ENCODE measurements around the gene CORO2B. TPM values are rescaled to one million over a fixed set of nuclear protein-coding genes. Genes with fewer than 3 reads are reported as not detected.
"Not testable (repeated sequence)": the region's sequence is repeated elsewhere in the genome, so short reads cannot be mapped to it uniquely, and the experiment has no call there.

CORO2B gene
- polyA plus RNA-seq, 1 donor: 5.4 TPM

DNA sequence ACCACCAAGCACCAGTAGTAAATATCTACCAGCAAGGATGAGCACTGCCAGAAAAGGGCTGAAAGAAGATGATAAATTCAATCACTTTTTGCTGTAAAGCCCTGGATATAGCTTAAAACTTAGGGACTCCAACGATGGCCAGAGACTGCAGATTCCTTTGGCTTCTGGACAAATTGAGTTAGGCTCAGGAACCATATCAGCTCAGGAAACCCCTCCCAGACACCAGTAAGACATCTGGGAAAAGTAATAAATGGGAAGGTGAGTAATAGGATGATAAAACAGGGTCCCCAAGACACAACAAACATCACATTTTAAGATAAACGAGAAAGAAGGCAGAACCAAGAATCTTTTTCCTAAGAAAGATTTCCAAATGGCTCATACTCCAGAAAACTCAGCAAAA is 176.9 kb downstream of the CORO2B start:
- no peaks in the 10 kb centered on the region for H3K9me3 ChIP-seq (ENCODE audit: control insufficient read depth, low read depth, low read length)
- H3K27ac ChIP-seq (ENCODE audit: low read length): no peak overlapping the region
- no peaks in the 10 kb centered on the region for H3K36me3 ChIP-seq (ENCODE audit: control insufficient read depth, insufficient read depth, low read length)
- 18% methylated on average over 1 of the region's 2 CpGs for WGBS (ENCODE audit: insufficient coverage, low lambda C conversion rate)
- peaks cover 3% of the 10 kb centered on the region for H3K27me3 ChIP-seq (ENCODE audit: control insufficient read depth, insufficient read depth, low read length)
- no peaks in the 10 kb centered on the region for H3K4me1 ChIP-seq (ENCODE audit: control insufficient read depth, insufficient read depth, low read length)
- no peak overlapping the region for H3K4me3 ChIP-seq (ENCODE audit: low read length)
- no peak for DNase-seq

DNA sequence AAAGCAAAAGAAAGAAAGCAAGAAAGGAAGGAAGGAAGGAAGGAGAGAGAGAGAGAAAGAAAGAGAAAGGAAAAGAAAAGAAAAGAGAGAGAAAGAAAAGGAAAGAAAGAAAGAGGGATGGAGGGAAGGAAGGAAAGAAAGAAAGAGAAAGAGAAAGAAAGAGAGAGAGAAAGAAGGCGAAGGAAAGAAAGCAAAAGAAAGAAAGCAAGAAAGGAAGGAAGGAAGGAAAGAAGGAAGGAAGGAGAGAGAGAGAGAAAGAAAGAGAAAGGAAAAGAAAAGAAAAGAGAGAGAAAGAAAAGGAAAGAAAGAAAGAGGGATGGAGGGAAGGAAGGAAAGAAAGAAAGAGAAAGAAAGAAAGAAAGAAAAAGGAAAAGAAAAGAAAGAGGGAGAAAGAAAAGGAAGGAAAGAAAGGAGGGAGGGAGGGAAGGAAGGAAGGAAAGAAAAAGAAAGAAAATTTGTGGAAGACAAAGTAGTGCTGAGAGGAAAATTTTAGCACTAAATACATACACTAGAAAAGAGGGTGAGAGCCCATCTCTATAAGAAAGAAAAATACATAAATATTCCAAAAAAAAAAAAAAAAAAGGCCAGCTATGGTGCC is 181.3 kb downstream of the CORO2B start:
- not testable (repeated sequence) for DNase-seq; H3K4me1 ChIP-seq (ENCODE audit: control insufficient read depth, insufficient read depth, low read length); H3K36me3 ChIP-seq (ENCODE audit: control insufficient read depth, insufficient read depth, low read length); H3K27me3 ChIP-seq (ENCODE audit: control insufficient read depth, insufficient read depth, low read length); H3K9me3 ChIP-seq (ENCODE audit: control insufficient read depth, low read depth, low read length); H3K4me3 ChIP-seq (ENCODE audit: low read length); H3K27ac ChIP-seq (ENCODE audit: low read length)
- WGBS (ENCODE audit: insufficient coverage, low lambda C conversion rate): 97% methylated on average over 1 of the region's 1 CpG

DNA sequence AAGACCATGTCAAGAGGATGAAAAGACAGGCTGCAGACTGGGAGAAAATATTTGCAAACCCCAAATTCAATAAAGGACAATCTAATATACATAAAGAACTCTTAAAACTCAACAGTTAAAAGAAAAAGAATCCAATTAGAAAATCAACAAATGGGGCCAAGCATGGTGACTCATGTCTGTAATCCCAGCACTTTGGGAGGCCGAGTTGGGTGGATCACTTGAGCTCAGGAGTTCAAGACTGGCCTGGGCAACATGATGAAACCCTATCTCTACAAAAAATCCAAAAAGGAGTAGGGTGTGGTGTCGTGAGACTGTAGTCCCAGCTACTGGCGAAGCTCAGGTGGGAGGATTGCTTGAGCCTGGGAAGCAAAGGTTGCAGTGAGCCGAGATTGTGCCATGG is 184.3 kb downstream of the CORO2B start:
- H3K27me3 ChIP-seq (ENCODE audit: control insufficient read depth, insufficient read depth, low read length): no peaks in the 10 kb centered on the region
- H3K27ac ChIP-seq (ENCODE audit: low read length): no peak overlapping the region
- no peak for DNase-seq
- H3K9me3 ChIP-seq (ENCODE audit: control insufficient read depth, low read depth, low read length): no peaks in the 10 kb centered on the region
- 78% methylated on average over 3 of the region's 4 CpGs for WGBS (ENCODE audit: insufficient coverage, low lambda C conversion rate)
- no peaks in the 10 kb centered on the region for H3K4me1 ChIP-seq (ENCODE audit: control insufficient read depth, insufficient read depth, low read length)
- H3K36me3 ChIP-seq (ENCODE audit: control insufficient read depth, insufficient read depth, low read length): no peaks in the 10 kb centered on the region
- no peak overlapping the region for H3K4me3 ChIP-seq (ENCODE audit: low read length)

DNA sequence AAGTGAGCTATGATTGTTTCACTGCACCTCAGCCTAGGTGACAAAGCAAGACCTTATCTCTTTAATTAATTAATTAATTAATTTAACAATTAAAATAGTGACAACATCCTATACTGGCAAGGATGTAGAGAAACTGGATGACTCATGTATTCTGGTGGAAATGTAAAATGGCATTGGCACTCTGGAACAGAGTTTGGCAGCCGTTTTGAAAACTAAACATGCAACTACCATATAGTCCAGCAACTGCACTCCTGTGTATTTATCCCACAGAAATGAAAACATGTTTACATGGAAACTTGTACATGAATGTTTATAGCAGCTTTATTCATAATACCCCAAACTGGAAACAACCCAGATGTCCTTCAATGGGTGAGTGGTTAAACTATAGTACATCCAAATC is 185.3 kb downstream of the CORO2B start:
- no peaks in the 10 kb centered on the region for H3K36me3 ChIP-seq (ENCODE audit: control insufficient read depth, insufficient read depth, low read length)
- WGBS (ENCODE audit: insufficient coverage, low lambda C conversion rate): no CpG with 5 or more reads among the region's 1 CpG
- no peaks in the 10 kb centered on the region for H3K27me3 ChIP-seq (ENCODE audit: control insufficient read depth, insufficient read depth, low read length)
- H3K4me1 ChIP-seq (ENCODE audit: control insufficient read depth, insufficient read depth, low read length): no peaks in the 10 kb centered on the region
- no peak overlapping the region for H3K27ac ChIP-seq (ENCODE audit: low read length)
- H3K9me3 ChIP-seq (ENCODE audit: control insufficient read depth, low read depth, low read length): no peaks in the 10 kb centered on the region
- no peak for DNase-seq
- H3K4me3 ChIP-seq (ENCODE audit: low read length): no peak overlapping the region

DNA sequence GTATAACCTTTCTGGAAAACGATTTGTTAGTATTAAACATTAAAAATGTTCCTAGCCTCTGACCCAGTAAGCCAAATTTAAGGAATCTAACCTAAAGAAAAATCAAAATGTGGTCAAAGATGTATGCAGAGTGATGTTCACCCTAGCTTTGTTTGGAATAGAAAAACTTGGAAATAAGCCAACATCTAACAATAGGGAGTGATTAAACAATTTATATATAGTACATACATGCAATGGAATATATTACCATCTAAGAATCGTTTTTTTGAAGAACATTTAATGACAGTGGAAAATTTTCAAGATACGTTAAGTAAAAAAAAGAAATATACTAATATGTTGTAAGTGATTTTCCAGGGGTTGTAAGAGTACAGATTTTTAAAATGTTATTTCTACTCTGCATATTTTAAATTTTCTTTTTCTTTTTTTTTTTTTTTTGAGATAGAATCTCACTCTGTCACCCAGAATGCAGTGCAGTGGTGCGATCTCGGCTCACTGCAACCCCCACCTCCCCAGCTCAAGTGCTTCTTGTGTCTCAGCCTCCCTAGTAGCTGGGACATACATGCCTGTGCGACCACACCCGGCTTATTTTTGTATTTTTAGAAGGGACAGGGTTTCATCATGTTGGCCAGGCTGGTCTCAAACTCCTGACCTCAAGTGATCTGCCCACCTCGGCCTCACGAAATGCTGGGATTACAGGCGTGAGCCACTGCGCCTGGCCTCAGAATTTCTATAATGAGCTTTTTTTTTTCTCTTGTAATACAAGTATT is 187.0 kb downstream of the CORO2B start:
- Histone ChIP-seq H3K9me3 (ENCODE audit: control insufficient read depth, low read depth, low read length) (no peaks in the 10 kb centered on the region), H3K4me1 (ENCODE audit: control insufficient read depth, insufficient read depth, low read length) (no peaks in the 10 kb centered on the region), H3K4me3 (ENCODE audit: low read length) (no peak overlapping the region), H3K27ac (ENCODE audit: low read length) (no peak overlapping the region), H3K36me3 (ENCODE audit: control insufficient read depth, insufficient read depth, low read length) (no peaks in the 10 kb centered on the region), H3K27me3 (ENCODE audit: control insufficient read depth, insufficient read depth, low read length) (no peaks in the 10 kb centered on the region)
- WGBS (ENCODE audit: insufficient coverage, low lambda C conversion rate): 70% methylated on average over 3 of the region's 11 CpGs
- no peak for DNase-seq

DNA sequence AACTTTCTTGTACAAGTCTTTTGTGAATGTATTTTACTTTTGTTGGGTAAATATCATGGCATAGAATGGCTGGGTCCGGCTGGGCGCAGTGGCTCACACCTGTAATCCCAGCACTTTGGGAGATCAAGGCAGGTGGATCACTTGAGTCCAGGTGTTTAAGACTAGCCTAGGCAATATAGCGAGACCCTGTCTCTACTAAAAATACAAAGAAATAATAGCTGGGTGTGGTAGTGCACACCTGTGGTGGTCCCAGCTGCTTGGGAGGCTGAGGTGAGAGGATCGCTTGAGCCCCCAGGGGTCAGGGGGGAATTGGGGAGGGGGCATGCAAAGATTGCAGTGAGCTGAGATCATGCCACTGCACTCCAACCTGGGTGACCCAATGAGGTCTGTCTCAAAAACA is 189.0 kb downstream of the CORO2B start:
- Histone ChIP-seq H3K4me3 (ENCODE audit: low read length) (no peak overlapping the region), H3K9me3 (ENCODE audit: control insufficient read depth, low read depth, low read length) (no peaks in the 10 kb centered on the region), H3K4me1 (ENCODE audit: control insufficient read depth, insufficient read depth, low read length) (no peaks in the 10 kb centered on the region), H3K27me3 (ENCODE audit: control insufficient read depth, insufficient read depth, low read length) (no peaks in the 10 kb centered on the region), H3K27ac (ENCODE audit: low read length) (no peak overlapping the region), H3K36me3 (ENCODE audit: control insufficient read depth, insufficient read depth, low read length) (no peaks in the 10 kb centered on the region)
- WGBS (ENCODE audit: insufficient coverage, low lambda C conversion rate): no CpG with 5 or more reads among the region's 4 CpGs
- DNase-seq: no peak

DNA sequence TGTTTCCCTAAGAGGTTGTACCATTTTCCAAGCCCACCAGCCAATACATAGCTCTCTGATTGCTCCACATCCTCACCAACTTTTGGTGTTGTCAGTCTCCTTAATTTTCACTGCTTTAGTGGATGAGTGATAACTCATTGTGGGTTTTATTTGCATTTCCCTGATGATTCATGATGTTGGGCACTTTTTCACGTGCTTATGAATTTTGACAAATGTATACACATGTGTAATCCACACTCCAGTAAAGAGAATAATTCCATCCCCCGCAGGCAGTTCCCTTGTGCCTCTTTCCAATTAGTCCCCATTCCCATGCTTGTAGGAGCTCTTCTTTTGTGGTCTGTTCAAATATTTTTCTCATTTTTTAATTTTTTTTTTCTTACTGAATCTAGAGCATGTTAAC is 189.5 kb downstream of the CORO2B start:
- no peak for DNase-seq
- Histone ChIP-seq H3K27ac (ENCODE audit: low read length) (no peak overlapping the region), H3K9me3 (ENCODE audit: control insufficient read depth, low read depth, low read length) (no peaks in the 10 kb centered on the region), H3K27me3 (ENCODE audit: control insufficient read depth, insufficient read depth, low read length) (no peaks in the 10 kb centered on the region), H3K4me3 (ENCODE audit: low read length) (no peak overlapping the region), H3K36me3 (ENCODE audit: control insufficient read depth, insufficient read depth, low read length) (no peaks in the 10 kb centered on the region), H3K4me1 (ENCODE audit: control insufficient read depth, insufficient read depth, low read length) (no peaks in the 10 kb centered on the region)
- WGBS (ENCODE audit: insufficient coverage, low lambda C conversion rate): 40% methylated on average over 1 of the region's 2 CpGs

DNA sequence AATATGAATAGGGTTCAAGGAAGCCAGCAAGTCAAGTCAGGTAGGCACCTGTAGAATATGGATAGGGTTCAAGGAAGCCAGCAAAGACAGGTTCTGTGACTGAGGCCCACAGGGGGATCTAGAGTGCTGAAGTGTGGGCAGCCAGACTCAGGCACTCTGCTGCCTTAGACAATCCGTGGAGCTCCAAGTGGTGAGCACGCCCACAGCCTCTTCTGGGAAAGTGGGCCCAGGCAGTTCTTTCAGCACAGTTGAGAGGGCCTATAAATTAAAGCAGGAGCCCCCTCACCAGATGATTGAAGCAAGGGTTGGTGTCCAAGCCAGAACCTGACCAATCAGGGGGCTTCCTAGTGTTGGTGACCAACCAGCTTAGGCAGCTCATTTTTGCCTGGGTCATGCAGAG is 190.9 kb downstream of the CORO2B start:
- no peak overlapping the region for H3K4me3 ChIP-seq (ENCODE audit: low read length)
- H3K36me3 ChIP-seq (ENCODE audit: control insufficient read depth, insufficient read depth, low read length): no peaks in the 10 kb centered on the region
- H3K9me3 ChIP-seq (ENCODE audit: control insufficient read depth, low read depth, low read length): no peaks in the 10 kb centered on the region
- no peaks in the 10 kb centered on the region for H3K4me1 ChIP-seq (ENCODE audit: control insufficient read depth, insufficient read depth, low read length)
- DNase-seq: no peak
- no CpG with 5 or more reads among the region's 2 CpGs for WGBS (ENCODE audit: insufficient coverage, low lambda C conversion rate)
- no peak overlapping the region for H3K27ac ChIP-seq (ENCODE audit: low read length)
- no peaks in the 10 kb centered on the region for H3K27me3 ChIP-seq (ENCODE audit: control insufficient read depth, insufficient read depth, low read length)

GRCh38 chr15:68770216-68770615 is 191.4 kb downstream of the CORO2B start:
- DNase-seq: no peak
- H3K4me1 ChIP-seq (ENCODE audit: control insufficient read depth, insufficient read depth, low read length): no peaks in the 10 kb centered on the region
- H3K36me3 ChIP-seq (ENCODE audit: control insufficient read depth, insufficient read depth, low read length): no peaks in the 10 kb centered on the region
- no peaks in the 10 kb centered on the region for H3K27me3 ChIP-seq (ENCODE audit: control insufficient read depth, insufficient read depth, low read length)
- H3K4me3 ChIP-seq (ENCODE audit: low read length): no peak overlapping the region
- H3K9me3 ChIP-seq (ENCODE audit: control insufficient read depth, low read depth, low read length): no peaks in the 10 kb centered on the region
- H3K27ac ChIP-seq (ENCODE audit: low read length): no peak overlapping the region

DNA sequence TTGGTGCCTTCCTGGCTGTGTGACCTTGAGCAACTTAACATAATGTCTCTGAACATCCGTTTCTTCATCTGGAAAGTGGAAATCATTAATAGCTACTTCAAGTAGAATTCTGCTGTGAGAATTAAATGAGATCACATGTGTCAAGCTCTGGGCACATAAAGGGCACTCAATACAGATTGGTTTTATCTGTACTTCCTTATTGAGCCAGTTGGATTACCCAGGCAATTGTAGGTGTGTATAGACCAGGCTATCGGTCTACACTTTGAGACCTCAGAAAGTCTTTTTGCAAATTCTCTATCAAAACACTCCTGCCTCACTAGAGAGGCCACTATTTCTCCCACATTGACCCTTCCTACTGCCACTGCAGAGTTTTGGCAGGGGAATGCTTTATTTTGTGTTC is 194.2 kb downstream of the CORO2B start:
- no peaks in the 10 kb centered on the region for H3K27me3 ChIP-seq (ENCODE audit: control insufficient read depth, insufficient read depth, low read length)
- peaks cover 5% of the 10 kb centered on the region for H3K36me3 ChIP-seq (ENCODE audit: control insufficient read depth, insufficient read depth, low read length)
- H3K4me1 ChIP-seq (ENCODE audit: control insufficient read depth, insufficient read depth, low read length): no peaks in the 10 kb centered on the region
- H3K27ac ChIP-seq (ENCODE audit: low read length): no peak overlapping the region
- H3K4me3 ChIP-seq (ENCODE audit: low read length): no peak overlapping the region
- H3K9me3 ChIP-seq (ENCODE audit: control insufficient read depth, low read depth, low read length): no peaks in the 10 kb centered on the region
- DNase-seq: no peak
- no CpG with 5 or more reads among the region's 2 CpGs for WGBS (ENCODE audit: insufficient coverage, low lambda C conversion rate)

DNA sequence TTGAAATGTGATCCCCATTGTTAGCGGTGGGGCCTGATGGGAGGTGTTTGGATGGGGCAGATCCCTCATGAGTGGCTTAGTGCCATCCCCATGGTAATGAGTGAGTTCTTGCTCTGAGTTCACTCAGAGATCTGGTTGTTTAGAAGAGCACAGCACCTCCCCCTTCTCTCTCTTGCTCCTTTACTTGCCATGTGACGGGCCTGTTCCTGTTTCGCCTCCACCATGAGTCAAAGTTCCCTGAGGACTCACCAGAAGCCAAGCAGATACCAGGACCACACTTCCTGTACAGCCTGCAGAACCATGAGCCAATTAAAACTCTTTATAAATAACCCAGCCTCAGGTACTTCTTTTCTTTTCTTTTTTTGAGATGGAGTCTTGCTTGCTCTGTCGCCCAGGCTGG is 195.3 kb downstream of the CORO2B start:
- no CpG with 5 or more reads among the region's 4 CpGs for WGBS (ENCODE audit: insufficient coverage, low lambda C conversion rate)
- no peaks in the 10 kb centered on the region for H3K4me1 ChIP-seq (ENCODE audit: control insufficient read depth, insufficient read depth, low read length)

More for the DNA sequence above, 195.3 kb downstream of the CORO2B start:
- H3K27ac ChIP-seq (ENCODE audit: low read length): no peak overlapping the region
- no peak for DNase-seq
- H3K4me3 ChIP-seq (ENCODE audit: low read length): no peak overlapping the region
- H3K27me3 ChIP-seq (ENCODE audit: control insufficient read depth, insufficient read depth, low read length): no peaks in the 10 kb centered on the region
- peaks cover 9% of the 10 kb centered on the region for H3K36me3 ChIP-seq (ENCODE audit: control insufficient read depth, insufficient read depth, low read length)
- no peaks in the 10 kb centered on the region for H3K9me3 ChIP-seq (ENCODE audit: control insufficient read depth, low read depth, low read length)

All from large intestine (tissue), 3 donors.